DMS53 treated with DMSO at 0.1 percent for 48 hours (cell line): ENCODE data around the gene ATP6V1B1.

ENCODE experiments used
- DNase-seq: peaks from one replicate; lab custom pipeline; 2025; ENCODE audit not compliant: unreplicated experiment; lab: John Stamatoyannopoulos, UW

Gene ATP6V1B1

DNA sequence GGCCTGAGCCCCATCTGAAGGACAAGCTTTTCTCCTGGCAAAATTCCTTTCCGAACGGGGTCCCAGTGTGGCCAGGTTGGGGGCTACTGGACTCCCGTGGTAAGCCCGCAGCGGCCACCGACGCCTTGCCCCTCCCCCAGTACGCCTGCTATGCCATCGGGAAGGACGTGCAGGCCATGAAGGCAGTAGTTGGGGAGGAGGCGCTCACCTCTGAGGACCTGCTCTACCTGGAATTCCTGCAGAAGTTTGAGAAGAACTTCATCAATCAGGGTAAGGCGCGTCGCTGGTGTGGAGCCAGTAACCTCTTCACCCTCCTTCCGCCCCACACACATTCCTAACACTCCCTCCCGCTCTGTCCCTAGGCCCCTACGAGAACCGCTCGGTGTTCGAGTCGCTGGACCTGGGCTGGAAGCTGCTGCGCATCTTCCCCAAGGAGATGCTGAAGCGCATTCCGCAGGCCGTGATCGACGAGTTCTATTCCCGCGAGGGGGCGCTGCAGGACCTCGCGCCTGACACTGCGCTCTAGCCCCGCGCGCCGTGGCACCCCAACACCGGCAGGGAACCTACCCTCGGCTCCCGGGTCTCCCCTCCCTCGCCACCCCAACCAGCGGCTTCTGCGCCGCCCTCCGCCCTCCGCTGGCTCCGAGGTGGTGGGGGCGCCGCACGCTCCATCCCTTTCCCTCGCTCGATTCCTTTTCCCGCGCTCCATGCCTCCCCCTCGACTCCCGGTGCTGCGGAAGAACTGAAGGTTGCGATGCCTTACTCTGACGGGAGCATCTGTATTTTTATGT lies 29.1 kb downstream of the ATP6V1B1 start:
- no peak for DNase-seq

GRCh38 chr2:70965506-70965905 lies 29.8 kb downstream of the ATP6V1B1 start:
- DNase-seq, result no peak

GRCh38 chr2:70966681-70967080 lies 31.0 kb downstream of the ATP6V1B1 start:
- DNase-seq, result no peak

- DNase-seq, result no peak
Measured at GRCh38 chr2:70967189-70967588, 31.5 kb downstream of the ATP6V1B1 start.

GRCh38 chr2:70974592-70974991 lies 38.9 kb downstream of the ATP6V1B1 start:
- DNase-seq, result no peak

- DNase-seq, result no peak
Measured at GRCh38 chr2:70975237-70975636, 39.5 kb downstream of the ATP6V1B1 start.

DNA sequence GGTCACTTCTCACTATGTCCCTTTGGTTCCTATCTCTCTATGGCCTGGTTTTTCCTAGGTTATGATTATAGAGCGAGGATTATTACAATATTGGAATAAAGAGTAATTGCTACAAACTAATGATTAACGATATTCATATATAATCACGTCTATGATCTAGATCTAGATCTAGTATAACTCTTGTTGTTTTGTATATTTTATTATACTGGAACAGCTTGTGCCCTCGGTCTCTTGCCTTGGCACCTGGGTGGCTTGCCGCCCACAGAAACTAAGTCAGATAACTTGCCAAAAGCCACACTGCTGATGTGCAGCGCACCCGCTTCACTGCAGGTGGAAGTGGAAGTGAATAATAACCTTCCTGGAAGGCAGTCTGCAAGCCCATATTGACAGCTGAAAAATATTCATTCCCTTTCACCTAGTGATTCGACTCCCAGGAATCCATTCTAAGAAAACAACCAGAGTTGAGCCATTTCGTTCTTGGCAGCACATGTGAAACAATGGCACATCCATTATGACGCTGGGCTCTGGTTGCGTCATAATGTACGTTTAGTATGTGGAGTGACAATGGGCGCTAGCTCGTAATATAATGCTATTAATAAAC lies 42.0 kb downstream of the ATP6V1B1 start:
- no peak for DNase-seq

GRCh38 chr2:70978341-70979179 lies 42.9 kb downstream of the ATP6V1B1 start, which contains the start of gene ANKRD53:
Gene ANKRD53 (plus strand): TSS chr2:70978630. CDS start chr2:70978646, 16 bp downstream.
- no peak for DNase-seq

DNA sequence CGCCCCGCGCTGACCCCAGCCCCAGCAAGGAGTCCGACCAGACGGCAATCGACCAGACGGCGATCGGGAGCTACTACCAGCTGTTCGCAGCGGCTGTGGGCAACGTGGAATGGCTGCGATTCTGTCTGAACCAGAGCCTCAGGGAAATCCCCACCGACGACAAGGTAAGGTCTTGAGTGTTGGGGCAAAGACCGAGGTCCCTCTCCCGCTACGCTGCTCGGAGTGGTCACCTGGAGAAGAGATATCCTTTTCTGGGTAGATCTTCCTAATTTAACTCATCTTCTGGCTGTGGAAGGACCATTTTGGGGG lies 43.4 kb downstream of the ATP6V1B1 start:
- no peak for DNase-seq

GRCh38 chr2:70979626-70980025 lies 43.9 kb downstream of the ATP6V1B1 start:
- DNase-seq, result no peak

- DNase-seq, result no peak
Measured at GRCh38 chr2:70981421-70981820, 45.7 kb downstream of the ATP6V1B1 start.

DNA sequence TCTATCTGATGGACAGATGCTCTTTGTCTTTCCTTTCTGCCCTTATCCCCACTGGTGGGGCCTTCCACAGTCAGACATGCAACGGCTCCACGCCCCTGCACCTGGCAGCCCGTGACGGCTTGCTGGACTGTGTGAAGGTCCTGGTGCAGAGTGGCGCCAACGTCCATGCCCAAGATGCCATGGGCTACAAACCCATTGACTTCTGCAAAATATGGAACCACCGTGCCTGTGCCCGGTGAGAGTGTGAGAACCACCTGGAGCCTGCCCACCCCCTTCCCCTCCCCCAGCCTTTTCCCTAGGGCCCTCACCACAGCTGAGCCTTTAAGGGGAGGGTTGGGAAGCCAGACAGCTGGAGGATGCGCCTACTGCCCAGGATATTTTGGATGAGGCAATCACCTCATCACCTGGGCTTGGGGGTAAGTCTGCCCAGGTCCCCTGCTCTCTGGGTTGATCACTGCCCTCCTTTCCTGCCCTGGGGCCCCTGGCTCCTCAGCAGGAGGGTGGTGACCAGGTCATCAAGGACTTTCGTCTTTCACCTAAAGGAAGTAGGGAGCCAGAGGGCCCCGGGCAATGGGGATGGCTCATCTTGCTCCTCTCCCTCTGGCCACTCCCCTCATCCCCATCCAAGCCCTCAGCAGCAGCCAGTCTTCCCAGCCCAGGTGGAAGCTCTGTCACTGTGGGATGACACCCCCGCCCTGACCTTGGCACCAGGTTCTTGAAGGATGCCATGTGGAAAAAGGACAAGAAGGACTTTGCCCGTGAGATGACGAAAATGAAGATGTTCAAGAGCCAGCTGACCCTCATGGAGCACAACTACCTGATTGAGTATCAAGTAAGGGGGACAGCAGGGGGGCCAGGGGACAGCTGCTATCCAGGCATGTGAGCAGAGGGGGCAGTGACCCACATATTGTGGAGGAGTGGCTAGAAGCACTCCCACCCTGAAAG lies 46.4 kb downstream of the ATP6V1B1 start:
- DNase-seq, result no peak

GRCh38 chr2:70982971-70983370 lies 47.3 kb downstream of the ATP6V1B1 start:
- no peak for DNase-seq

GRCh38 chr2:70983506-70984227 lies 48.0 kb downstream of the ATP6V1B1 start:
- no peak for DNase-seq

- no peak for DNase-seq
Measured at GRCh38 chr2:70984228-70984575, 48.5 kb downstream of the ATP6V1B1 start.

- DNase-seq, result no peak
Measured at GRCh38 chr2:70984576-70985282, 49.0 kb downstream of the ATP6V1B1 start.

DNA sequence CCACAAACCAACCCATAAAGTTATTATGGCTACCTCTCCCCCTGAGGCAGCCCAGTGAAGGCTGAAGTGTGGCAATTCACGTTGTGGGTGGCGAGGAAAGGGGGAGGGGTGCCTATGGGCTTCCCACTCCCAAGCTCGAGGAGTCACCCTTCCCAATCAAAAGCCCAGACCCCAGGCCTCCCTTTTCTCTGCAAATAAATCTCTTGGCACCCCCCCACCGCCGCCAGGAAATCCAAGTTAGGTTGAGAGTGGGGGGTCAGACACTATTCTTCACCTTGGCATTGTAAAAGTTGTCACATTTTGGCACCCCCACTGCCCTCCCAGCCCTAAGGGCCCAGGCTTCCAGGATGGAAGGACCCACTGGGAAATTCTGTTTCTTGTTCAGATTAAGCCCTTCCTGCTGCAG lies 49.6 kb downstream of the ATP6V1B1 start:
- no peak for DNase-seq

- no peak for DNase-seq
Measured at GRCh38 chr2:70985956-70986355, 50.3 kb downstream of the ATP6V1B1 start.

GRCh38 chr2:70986499-70987189 lies 50.9 kb downstream of the ATP6V1B1 start:
- DNase-seq, result no peak
